ENCODE data around the gene ERI2.
A peak's percentile ranks its signal among the peaks of the same experiment; 100 is the strongest.

ERI2 gene, protein sequence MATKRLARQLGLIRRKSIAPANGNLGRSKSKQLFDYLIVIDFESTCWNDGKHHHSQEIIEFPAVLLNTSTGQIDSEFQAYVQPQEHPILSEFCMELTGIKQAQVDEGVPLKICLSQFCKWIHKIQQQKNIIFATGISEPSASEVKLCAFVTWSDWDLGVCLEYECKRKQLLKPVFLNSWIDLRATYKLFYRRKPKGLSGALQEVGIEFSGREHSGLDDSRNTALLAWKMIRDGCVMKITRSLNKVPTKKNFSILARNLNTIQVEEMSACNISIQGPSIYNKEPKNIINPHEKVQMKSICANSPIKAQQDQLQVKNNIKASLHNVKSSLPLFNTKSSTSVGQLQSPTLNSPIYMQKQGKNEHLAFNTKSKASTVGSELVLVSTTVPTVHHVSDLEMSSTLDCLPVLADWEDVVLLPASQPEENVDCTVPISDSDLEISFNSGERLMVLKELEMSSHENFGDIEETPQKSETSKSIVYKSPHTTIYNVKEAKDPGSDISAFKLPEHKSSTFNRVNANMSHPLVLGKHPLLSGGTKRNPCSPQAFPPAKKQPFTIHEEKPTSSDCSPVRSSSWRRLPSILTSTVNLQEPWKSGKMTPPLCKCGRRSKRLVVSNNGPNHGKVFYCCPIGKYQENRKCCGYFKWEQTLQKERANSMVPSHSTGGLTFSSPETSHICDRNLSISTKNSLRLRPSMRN
- 5.0 to 6.1 reads per million in 2 experiments for total RNA-seq

DNA sequence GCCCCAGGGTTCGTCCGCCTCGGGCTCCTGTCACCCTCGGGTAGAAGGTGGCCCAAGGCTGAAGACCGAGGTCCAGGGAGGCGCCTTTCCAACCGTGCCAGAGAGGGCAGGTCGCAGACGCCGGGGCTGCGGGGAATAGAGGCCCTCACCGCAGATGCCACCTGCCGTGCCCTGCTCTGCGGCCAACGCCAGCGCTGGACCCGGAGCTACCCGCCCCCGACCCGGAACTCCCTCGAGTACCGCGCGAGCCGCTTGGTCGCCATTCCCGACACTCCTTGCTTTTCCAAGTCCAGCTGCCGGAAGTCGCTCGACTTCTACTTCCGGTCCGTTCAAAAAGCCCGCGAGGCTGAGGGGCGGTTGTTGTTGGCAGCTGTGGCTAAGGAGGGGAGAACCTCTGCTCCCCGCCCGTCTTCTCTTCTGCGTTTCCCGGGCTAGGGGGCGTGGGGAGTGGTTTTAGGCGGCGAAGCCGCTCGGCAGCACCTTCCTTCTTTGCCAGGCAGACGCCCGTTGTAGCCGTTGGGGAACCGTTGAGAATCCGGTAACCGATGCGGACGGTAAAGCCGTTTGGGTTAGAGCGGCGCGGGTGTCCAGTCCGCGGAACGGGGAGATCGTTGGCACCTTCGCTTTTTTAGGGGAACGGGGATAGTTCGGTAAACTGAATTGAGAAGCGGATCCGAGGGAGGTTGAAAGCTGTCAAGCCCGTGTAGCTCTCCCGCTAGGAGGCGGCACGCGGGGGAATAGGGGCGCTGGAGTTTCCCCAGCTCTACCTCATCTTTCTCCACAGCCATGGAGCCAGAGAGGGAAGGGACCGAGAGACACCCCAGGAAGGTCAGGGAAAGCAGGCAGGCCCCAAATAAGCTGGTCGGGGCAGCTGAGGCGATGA lies at the start of gene ERI2, which contains the start of gene REXO5:
ERI2 (minus strand) TSS at position 305 of the 883 bp plus-strand sequence; CDS start at position 263, 42 bp downstream.
REXO5 (plus strand) TSS at position 360 of the 883 bp plus-strand sequence; CDS start at position 787, 427 bp downstream.
- peak; percentile 56 for DNase-seq (ENCODE audit: low read depth)

DNA sequence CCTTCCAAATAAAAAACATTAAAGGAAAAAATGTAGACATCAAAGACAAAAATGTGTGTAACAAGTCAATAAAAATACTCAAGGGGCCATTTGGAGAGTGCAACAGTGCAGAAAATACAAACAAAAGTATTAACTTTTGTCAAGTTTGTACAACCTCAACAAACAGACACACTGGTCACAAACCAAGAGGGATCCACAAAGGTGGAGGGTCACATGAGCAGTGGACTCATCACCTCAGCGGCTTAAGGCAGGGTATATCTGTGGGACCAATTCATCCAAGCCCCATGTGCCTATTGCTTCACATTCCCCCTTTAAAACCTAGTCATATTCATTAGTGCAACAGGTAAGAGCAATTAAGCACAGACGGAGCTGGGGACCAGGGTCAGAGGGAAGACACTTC lies 48.7 kb upstream of the ERI2 start:
- DNase-seq (ENCODE audit: low read depth): no peak

DNA sequence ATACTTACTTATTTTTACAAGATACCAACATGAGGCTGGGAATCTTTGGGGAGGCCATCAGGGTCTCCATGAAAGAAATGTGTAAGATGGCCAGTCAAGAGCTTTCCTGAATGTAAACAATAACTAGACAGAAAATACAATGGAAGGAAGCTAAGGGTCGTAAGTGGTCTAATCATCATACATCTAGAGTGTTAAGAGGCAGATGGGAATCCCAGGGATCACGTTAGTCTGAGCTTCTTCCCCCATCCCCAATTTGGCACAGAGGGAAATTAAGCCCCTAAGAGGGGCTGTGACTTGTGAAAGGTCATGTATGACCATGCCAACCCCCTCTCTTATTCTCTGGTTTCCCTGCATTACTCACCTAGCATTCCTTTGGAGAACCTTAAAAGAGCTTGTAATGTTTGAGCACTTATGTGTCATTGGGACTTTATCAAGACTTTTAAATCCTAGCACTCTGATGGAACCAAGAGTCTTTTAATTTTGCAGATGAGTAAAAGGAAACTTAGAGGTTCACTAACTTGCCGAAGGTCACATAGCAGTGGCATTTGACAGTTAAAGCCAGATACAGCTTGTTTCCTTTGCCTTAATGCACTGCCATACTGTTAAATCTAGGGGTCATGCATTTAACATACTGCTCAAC lies 47.8 kb upstream of the ERI2 start:
- no peak for DNase-seq (ENCODE audit: low read depth)

DNA sequence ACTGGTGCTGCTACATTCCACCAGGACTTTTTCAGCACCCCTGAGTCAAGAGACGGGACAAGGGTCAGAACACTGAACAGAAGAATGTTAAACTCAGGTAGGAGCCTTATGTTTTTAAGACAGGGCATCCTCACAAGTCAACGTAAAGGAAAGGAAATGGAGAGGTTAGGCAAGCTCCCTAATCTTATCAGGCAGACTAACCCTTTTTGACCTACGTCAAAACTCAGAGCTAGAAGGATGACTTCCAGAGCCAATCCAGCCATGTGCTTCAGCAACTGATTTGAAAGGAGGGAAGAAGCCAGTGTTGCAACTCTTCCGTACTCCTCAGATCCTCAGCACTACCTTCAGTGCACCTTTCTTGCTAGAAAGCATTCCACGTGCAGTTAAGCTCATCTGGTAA lies 46.9 kb upstream of the ERI2 start:
- no peak for DNase-seq (ENCODE audit: low read depth)

DNA sequence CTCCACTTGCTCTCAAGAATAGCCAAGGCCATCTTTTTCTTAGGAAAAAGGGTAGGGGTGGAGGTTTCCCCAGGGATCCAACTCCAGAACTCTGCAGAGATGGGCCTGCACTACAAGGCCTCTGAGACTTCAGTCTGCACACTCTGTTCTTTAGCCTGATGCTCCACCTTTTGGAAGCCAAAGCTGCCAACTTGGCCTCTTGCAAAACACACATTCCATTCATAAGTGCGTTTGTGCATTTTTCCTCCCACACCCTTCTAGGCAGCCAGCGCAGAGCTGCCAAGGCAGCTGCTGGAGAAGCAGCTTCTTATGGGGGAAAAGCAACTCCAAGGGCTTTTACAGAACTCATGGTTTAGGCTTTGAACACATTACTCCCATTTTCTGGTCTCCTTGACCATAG lies 45.3 kb upstream of the ERI2 start:
- DNase-seq (ENCODE audit: low read depth): no peak

DNA sequence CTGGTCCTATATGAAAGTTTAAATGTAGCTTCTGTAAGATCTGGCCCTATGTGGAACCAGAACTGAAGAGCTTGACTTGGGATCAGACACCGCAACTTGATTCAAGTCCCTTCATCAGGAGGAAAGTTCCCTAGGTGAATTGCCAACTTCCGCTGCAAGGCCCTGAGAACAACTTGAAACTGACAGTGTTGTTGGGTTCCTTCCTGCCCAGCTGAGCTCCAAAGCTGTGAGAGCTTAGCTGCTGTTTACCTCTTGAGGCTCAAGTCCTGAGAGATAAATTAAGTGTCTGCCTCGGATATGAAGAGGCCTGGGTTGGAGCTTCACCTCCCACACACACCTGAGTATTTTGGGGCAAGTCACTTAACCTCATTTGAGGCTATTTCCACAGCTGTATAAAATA lies 44.7 kb upstream of the ERI2 start:
- DNase-seq (ENCODE audit: low read depth): no peak

DNA sequence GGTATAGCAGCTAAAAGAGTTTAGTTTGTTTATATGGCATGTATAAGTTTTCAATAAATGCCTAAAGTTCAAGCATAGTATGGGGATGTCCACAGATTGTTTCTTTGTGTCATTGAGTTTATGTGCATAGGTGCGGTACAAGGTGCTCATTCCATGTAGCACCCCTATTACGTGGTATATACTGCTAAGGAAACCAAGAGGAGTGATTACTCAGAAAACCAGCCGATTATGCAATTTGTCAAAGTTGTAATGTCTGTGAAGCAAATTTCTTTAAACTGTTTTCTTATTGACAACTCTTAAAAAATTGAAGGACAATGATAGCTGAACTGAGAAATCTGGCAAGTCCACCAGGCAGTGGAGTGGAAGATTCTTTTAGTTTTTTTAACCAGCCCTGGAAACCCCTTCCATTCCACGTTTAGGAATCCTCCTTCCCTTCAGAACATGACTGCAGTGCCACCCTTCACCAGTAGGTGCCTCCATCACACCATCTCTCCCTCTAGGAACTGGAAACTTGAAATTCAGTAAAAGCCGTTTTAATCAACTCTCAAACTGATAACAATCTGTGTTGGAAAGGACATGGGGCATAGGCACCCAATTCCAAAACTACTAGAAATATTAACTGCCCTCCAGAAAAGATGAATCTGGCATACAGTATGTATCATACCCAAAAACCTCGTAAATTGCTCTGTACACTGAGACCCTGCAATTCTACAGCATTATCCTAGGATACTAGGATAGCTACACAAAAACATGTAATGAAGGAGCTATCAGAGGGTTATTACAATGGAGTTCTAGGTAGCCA lies 43.5 kb upstream of the ERI2 start:
- peak; percentile 49 for DNase-seq (ENCODE audit: low read depth)

DNA sequence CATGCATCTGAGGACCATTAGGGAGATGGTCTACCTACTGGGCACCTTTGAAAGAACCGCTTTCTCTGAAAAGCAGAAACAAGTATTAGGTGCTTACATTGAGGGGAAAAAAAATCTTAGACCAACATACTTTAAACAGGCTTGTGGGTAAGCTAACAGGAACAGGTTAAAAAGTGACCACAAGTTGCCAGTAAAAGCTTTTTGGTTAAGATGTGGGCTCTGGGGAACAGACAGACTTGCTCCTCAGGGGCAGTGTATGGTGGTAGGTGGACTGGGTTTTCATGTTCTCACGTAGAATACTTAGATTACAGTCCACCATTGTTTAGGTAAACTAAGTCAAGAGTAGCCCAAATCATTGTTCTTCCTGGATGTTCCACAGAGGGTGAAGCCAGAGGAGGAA lies 41.3 kb upstream of the ERI2 start:
- DNase-seq (ENCODE audit: low read depth): no peak

DNA sequence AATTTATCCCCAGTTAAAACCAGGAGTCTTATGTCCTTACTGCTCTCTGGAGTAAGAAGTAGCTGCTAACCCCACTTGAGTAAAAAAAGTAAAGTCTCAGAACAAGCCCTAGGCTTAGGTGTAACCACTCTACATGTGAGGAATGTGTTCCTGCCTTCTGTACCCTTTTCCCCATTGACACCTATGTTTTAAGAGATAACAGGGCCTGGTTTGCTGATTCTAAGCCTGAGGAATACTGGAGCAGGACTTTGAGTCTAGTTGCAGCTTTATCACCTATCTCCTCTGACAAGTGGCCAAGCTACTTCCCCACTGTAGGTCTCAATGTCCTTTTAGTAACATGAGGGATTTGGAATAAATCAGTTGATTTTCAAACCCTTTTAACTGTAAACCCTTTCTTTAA lies 40.3 kb upstream of the ERI2 start:
- DNase-seq (ENCODE audit: low read depth): no peak

DNA sequence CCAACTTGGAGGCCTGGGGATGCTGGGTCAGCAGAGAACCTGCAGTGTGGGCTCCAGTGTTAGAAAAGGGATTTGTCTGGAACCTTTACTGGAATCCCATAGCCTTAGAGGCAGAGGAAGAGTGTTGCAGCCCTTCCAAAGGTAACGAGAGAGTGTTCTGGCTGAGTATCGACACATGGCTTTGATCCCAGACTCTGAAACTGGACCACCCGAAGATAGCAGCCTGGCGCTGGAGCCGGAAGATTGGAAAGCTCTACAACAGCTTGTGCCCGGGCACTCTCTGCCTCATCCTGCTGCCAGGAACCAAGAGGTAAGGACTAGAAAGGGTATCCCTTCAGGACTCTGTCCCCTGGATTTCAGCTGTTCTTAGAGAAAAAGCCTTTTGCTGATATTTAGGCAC lies 39.8 kb upstream of the ERI2 start:
- no peak for DNase-seq (ENCODE audit: low read depth)

DNA sequence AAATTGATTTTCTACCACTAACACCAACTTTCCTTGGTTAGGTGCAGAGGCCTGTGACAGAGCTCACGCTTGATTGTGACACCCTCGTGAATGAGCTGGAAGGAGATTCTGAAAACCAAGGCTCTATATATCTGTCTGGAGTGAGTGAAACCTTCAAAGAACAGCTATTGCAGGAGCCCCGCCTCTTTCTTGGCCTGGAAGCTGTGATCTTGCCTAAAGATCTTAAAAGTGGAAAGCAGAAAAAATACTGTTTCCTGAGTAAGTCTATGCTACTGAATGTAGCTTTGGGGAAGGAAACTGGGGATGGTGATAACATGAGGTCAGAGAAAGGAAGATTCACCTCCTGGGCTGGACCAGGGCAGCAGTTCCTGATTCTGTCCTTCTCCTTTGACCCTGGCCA lies 38.3 kb upstream of the ERI2 start:
- DNase-seq (ENCODE audit: low read depth): peak; percentile 7

DNA sequence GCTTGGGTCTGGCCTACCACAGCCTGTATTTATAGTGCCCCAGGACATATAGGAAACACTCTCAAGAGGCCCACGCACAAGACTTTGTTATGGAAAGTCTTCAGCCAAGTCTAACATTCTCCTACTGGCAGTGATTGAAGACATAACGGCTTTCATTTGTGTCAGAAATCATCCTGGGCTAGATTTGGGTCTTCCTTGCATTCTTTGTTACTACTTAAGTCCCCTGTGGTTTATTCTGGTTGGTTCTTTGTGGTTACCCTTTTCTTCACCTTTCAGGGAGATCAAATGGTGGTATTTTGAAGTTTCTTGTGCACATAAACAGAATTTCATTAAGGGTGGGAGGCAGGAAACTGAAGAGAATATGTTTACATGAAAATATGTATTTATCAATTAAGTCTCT lies 37.8 kb upstream of the ERI2 start:
- DNase-seq (ENCODE audit: low read depth): no peak

DNA sequence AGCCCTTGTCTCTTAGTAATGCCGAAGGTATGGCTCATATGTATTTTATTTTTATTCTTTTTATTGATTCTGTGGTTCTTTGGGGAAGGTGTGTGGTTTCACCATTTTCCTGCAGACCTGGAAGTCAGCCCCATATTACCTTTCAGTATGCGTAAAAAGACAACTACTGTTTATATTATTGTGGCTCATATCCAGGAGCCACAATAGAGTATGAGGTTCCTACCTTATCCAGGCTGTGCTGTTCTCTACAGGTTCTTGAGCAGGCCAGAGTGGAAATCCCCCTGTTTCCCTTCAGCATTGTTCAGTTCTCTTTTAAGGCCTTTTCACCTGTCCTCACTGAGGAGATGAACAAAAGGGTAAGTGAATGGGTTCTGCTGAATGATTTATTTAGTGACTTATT lies 33.2 kb upstream of the ERI2 start:
- no peak for DNase-seq (ENCODE audit: low read depth)

DNA sequence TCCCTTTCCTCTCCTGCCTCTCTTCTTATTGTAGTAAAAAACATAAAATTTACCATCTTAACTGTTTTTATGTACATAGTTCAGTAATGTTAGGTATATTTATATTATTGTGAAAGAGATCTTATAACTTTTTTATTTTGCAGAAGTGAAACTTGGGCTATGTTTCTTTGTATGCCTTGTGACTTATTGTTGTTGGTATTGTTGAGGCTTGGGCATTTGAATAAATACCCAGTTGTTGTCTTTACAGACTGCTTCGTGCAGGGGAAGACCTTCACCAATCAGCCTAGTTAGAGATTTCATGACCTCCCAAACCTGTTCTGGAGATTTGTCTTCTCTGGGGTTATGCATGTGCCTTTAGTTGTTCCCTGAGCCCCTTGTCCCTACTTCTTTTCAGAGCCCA lies 32.0 kb upstream of the ERI2 start:
- no peak for DNase-seq (ENCODE audit: low read depth)

DNA sequence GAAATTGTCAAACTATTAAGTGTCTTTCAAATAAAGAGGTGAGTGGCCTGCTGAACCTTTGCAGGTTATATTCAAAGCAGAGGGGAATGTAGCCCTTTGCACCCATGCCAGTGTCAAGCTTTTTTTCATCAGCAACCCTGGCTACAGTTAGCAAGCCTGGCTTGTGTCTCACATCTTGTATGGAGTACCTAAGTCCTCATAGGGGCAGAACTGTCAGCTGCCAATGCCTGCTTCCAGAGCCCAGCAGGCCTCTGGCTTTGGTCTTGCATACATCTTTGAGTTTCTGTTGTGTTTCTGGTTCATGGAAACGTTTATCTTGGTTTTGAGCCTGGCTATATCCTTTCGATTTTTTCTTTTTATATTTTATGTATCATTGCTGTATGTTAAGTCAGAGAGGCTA lies 26.8 kb upstream of the ERI2 start:
- no peak for DNase-seq (ENCODE audit: low read depth)

DNA sequence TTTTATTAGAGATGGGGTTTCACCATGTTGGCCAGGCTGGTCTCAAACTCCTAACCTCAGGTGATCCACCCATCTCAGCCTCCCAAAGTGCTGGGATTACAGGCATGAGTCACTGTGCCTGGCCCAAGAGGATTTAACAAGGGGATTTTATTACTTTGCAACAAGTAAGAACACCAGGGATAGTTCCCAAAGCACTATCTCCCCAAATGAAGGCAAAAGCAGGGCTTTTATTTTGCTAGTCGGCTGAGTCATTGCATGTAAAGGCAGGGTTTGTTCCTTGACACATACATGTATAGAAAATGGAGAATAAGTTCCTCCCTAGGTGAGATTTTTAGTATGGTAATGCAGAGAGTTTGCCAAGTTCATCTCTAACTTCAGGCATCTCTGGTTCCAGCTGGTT lies 24.1 kb upstream of the ERI2 start:
- DNase-seq (ENCODE audit: low read depth): no peak

DNA sequence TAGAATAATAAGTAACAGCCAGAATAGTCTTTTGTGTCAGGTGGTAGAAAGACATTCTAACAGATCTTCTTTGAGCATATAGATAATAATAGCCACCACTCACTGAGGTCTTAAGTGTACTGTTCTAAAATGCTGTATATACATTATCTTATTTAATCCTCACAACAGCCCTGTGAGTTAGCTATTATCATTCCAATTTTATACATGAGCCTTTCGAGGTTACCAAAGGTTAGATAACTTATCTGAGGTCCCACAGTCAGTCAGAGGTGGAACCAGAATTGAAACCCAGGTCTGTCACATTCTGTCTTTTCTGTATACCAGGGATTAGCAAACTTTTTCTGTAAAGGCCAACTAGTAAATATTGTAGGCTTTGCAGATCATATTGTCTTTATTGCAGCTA lies 23.3 kb upstream of the ERI2 start:
- no peak for DNase-seq (ENCODE audit: low read depth)

DNA sequence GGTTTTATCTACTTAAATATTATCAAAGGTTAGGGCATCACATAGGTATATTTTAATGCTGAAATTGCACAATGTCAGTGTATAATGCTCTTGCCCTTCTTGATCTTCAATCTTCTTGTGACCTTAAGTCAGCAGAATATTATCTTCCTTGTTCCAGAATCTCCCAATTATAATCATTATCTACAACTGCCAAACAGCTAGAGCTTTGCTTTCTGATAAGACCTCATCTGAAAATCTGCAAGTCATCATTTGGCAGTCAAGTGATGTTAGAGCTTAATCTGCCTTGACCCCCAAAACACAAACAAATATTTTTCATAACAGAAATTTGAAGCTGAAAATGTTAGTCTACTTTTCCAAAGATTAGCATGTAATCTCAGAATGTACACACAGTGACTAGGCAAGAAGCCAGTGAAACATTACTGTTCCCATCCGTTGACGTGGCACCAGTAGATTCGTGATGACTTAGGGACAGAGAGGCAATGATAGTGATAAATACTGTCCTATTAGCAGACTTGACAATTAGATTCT lies 19.8 kb upstream of the ERI2 start:
- no peak for DNase-seq (ENCODE audit: low read depth)

DNA sequence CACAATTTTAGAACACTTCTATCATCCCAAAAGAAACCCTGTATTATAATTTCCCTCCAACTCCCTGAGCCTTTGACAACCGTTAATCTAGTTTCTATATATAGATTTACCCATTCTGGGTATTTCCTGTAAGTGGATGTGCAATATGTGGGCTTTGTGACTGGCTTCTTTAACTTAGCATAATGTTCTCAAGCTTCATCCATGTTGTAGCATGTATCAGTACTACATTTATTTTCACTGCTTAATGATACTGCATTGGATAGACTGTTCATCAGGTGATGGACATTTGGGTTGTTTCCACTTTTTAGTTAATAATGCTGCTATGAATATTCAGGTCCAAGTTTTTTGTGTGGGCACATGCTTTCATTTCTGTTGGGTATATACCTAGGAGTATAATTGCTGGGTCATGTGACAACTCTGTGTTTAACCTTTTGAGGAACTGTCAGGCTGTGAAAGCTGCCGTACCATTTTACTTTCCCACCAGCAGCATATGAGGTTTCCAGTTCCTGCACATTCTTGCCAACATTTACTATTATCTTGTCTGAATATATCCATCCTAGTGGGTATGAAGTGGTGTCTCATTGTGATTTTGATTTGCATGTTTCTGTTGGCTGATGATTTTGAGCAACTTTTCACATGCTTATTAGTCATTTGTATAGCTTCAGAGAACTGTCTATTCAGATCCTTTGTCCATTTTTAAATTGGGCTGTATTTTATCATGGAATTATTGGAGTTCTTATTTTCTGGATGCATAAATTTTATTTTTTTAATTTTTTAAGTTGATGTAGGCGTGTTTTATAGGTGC lies 16.5 kb upstream of the ERI2 start:
- DNase-seq (ENCODE audit: low read depth): no peak

DNA sequence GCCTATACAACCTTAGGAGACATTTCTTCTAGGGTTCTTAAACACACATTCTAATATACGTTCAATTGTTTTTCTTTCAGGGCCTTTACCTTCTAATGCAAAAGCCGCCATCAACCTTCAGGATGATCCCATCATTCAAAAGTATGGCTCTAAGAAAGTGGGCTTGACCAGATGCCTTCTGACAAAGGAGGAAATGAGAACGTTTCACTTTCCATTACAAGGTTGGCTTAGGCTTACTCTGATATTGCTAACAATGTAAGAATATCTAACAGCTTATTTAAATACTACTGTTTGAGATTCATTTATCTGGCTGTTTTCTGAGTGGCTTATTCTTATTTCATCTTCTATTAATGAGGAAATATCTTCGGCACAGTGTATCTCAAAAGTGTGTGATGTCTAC lies 15.4 kb upstream of the ERI2 start:
- no peak for DNase-seq (ENCODE audit: low read depth)

Measured in T follicular helper cell (primary cell).